ENCODE results near the gene TTLL3. TPM values are rescaled to one million over a fixed set of nuclear protein-coding genes. Genes with fewer than 3 reads are reported as not detected.

TTLL3 gene
- polyA plus RNA-seq, 1 of the 3 experiments (the other 2 are of a cell fraction) = 41.6 TPM

GRCh38 chr3:9883706-9884554 lies 73.9 kb downstream of the TTLL3 start:
- H3K27me3 ChIP-seq (ENCODE audit: insufficient read depth) = no peaks in the 10 kb centered on the region
- H3K79me2 ChIP-seq (ENCODE audit: insufficient read depth) = no peaks in the 10 kb centered on the region
- 78% methylated on average over 7 of the region's 7 CpGs for WGBS (ENCODE audit: low lambda C conversion rate)
- ChIA-PET POLR2A (no interaction called here), CTCF (interaction anchor here (0.9 kb wide), 1 partner anchor 75 kb away, joined by 3 read pairs; no protein-coding TSS in a partner anchor)
- peak overlapping the region; percentile 8 to 70; a peak in 3 of 4 replicates for H3K27ac ChIP-seq (ENCODE audit: low read depth in 2 of 2, low read length in 1 of 2)
- peak overlapping the region; percentile 18; the same call in 1 of the 2 replicates for H3K9ac ChIP-seq
- TF ChIP-seq TEAD4 (IDR thresholded peaks at IDR 0.05; ENCODE audit: borderline replicate concordance, insufficient read depth) = no peak
- DNase-seq = no peak
- 0 out of 4 replicates have a peak, but pooled peaks cover 0 to 11% of the 10 kb centered on the region in 2 experiments for H3K4me1 ChIP-seq (ENCODE audit: control insufficient read depth in 1 of 2, insufficient read depth in 2 of 2, low read depth in 1 of 2, low read length in 1 of 2)
- no peaks in the 10 kb centered on the region for H3K36me3 ChIP-seq (replicated peaks in 1 of 2; ENCODE audit: control insufficient read depth in 1 of 2, insufficient read depth in 2 of 2, low read length in 1 of 2)
- no peak overlapping the region for H3K4me3 ChIP-seq (ENCODE audit: low read depth in 2 of 2, low read length in 1 of 2)
- no peaks in the 10 kb centered on the region for H3K9me2 ChIP-seq
- H4K20me1 ChIP-seq (ENCODE audit: insufficient read depth) = no peaks in the 10 kb centered on the region
- peak overlapping the region; percentile 12; the same call in 1 of the 2 replicates for H3K4me2 ChIP-seq
- H2AFZ ChIP-seq (ENCODE audit: low read depth) = peak overlapping the region; percentile 57; the same call in 1 of the 2 replicates
- H3F3A ChIP-seq (replicated peaks; ENCODE audit: insufficient read depth) = peaks cover 12% of the 10 kb centered on the region
- no peaks in the 10 kb centered on the region for H3K9me3 ChIP-seq

- Histone ChIP-seq H4K20me1 (ENCODE audit: insufficient read depth) (no peaks in the 10 kb centered on the region), H3K27ac (ENCODE audit: low read depth in 2 of 2, low read length in 1 of 2) (peak overlapping the region; percentile 8 to 70; a peak in 3 of 4 replicates), H3F3A (replicated peaks; ENCODE audit: insufficient read depth) (peaks cover 14% of the 10 kb centered on the region), H3K79me2 (ENCODE audit: insufficient read depth) (no peaks in the 10 kb centered on the region), H3K4me1 (ENCODE audit: control insufficient read depth in 1 of 2, insufficient read depth in 2 of 2, low read depth in 1 of 2, low read length in 1 of 2) (0 out of 4 replicates have a peak, but pooled peaks cover 0 to 11% of the 10 kb centered on the region in 2 experiments), H3K9ac (0 out of 2 replicates have a peak overlapping the region, but pooled peaks have one; percentile 31), H3K36me3 (replicated peaks in 1 of 2; ENCODE audit: control insufficient read depth in 1 of 2, insufficient read depth in 2 of 2, low read length in 1 of 2) (no peaks in the 10 kb centered on the region), H3K4me3 (ENCODE audit: low read depth in 2 of 2, low read length in 1 of 2) (no peak overlapping the region), H3K9me3 (no peaks in the 10 kb centered on the region), H3K9me2 (no peaks in the 10 kb centered on the region), H3K27me3 (ENCODE audit: insufficient read depth) (no peaks in the 10 kb centered on the region), H2AFZ (ENCODE audit: low read depth) (peak overlapping the region; percentile 57; the same call in 1 of the 2 replicates), H3K4me2 (peak overlapping the region; percentile 12)
- 45% methylated on average over 11 of the region's 11 CpGs for WGBS (ENCODE audit: low lambda C conversion rate)
- ChIA-PET POLR2A (no interaction called here), CTCF (interaction anchor here (0.9 kb wide), 1 partner anchor 75 kb away, joined by 3 read pairs; no protein-coding TSS in a partner anchor)
- no peak for DNase-seq
- TF ChIP-seq GATA2 (CRISPR knock-in tag; IDR thresholded peaks at IDR 0.05) = no peak
- no peak for TF ChIP-seq REST (IDR thresholded peaks at IDR 0.05; ENCODE audit: low read depth, low read length)
- no peak for TF ChIP-seq RXRA (IDR thresholded peaks at IDR 0.05; ENCODE audit: borderline replicate concordance, low read depth)
- TF ChIP-seq POLR2AphosphoS5 (IDR thresholded peaks at IDR 0.05; ENCODE audit: low read depth, low read length) = 0 out of 2 replicates have a peak, but pooled peaks have one; percentile 22
- peak; percentile 52; the same call in 1 of the 2 replicates for TF ChIP-seq MAX (IDR thresholded peaks at IDR 0.05; ENCODE audit: low read depth)
- TF ChIP-seq TEAD4 (IDR thresholded peaks at IDR 0.05; ENCODE audit: borderline replicate concordance, insufficient read depth) = 0 out of 2 replicates have a peak, but pooled peaks have one; percentile 15
- no peak for TF ChIP-seq RCOR1 (IDR thresholded peaks at IDR 0.05; ENCODE audit: low read length)
- peak; percentile 66 for TF ChIP-seq TCF12 (IDR thresholded peaks at IDR 0.05)
- no peak for TF ChIP-seq RFX5 (IDR thresholded peaks at IDR 0.05; ENCODE audit: low read length)
- peak; percentile 73 for TF ChIP-seq PBX3 (IDR thresholded peaks at IDR 0.05)
- TF ChIP-seq IRF3 (IDR thresholded peaks at IDR 0.05; ENCODE audit: low read depth, low read length) = no peak
- no peak for TF ChIP-seq FOXM1 (IDR thresholded peaks at IDR 0.05; ENCODE audit: low read depth)
- TF ChIP-seq ELF1 (IDR thresholded peaks at IDR 0.05) = no peak
- peak; percentile 75 for TF ChIP-seq FOSL2 (IDR thresholded peaks at IDR 0.05; ENCODE audit: borderline replicate concordance, low read depth)
- peak; percentile 20; the same call in 1 of the 2 replicates for TF ChIP-seq CTCF (IDR thresholded peaks at IDR 0.05)
- TF ChIP-seq CHD2 (IDR thresholded peaks at IDR 0.05; ENCODE audit: low read length, partially characterized antibody) = no peak
These were observed 74.6 kb downstream of the TTLL3 start for GRCh38 chr3:9884555-9885165.
